ENCODE results near the gene AGBL1.

- TF ChIP-seq ETS1 (IDR thresholded peaks at IDR 0.05) (no peak), EZH2 (IDR thresholded peaks at IDR 0.05; ENCODE audit: low read depth, unreplicated experiment) (no peak), CTCF (conservative IDR thresholded peaks at IDR 0.05; ENCODE audit: low read depth in 2 of 2) (no peak), POLR2AphosphoS5 (IDR thresholded peaks at IDR 0.05; ENCODE audit: low read depth) (no peak), CREB1 (CRISPR knock-in tag; IDR thresholded peaks at IDR 0.05; ENCODE audit: low read depth) (no peak), EZH2phosphoT487 (IDR thresholded peaks at IDR 0.05; ENCODE audit: unreplicated experiment) (no peak)
Measured at GRCh38 chr15:86327230-86327865, 247.7 kb downstream of the AGBL1 start.

Measured in GM23338 (cell line).